Measurements from ENCODE around the gene SYNGAP1.

DNA sequence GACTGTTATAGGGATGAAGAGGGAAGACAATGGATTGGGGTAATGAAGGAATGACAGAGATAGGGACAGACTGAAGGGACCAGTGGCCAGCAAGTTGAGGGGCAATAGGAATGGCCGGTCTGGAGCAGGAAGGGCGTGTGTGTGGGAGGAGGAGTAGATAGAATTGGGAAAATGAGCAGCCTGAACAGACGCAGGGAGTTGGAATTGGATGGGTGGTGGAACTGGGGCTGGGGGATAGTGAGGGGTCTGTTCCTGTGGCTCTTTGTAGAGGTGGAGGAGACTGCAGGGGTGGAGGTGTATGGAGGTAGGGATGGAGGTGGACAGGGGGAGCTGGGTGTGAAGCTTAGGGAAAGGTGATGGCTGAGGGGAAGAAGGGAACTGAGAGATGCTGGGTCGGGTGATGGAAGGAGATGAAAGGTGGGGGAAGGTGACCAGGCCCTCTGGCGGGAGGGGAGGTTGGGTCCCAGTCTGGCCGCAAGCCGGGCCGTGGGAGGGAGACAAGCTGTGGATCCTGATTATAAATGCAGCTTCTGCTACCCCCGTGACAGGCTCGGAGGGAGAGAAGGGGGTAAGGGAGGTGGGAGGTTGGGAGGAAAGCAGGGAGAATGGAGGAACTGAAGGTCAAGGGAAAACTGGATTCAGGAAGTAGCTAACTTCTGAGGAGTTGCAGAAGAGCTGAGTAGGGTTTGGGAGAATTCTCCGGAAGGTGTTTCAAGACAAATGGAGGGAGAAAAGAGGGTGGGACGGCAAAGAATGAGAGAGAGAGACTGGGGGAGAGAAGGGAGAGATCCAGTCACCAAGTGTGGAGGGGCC, 5.2 kb downstream of the SYNGAP1 start:
- TF ChIP-seq, protein P1, sequence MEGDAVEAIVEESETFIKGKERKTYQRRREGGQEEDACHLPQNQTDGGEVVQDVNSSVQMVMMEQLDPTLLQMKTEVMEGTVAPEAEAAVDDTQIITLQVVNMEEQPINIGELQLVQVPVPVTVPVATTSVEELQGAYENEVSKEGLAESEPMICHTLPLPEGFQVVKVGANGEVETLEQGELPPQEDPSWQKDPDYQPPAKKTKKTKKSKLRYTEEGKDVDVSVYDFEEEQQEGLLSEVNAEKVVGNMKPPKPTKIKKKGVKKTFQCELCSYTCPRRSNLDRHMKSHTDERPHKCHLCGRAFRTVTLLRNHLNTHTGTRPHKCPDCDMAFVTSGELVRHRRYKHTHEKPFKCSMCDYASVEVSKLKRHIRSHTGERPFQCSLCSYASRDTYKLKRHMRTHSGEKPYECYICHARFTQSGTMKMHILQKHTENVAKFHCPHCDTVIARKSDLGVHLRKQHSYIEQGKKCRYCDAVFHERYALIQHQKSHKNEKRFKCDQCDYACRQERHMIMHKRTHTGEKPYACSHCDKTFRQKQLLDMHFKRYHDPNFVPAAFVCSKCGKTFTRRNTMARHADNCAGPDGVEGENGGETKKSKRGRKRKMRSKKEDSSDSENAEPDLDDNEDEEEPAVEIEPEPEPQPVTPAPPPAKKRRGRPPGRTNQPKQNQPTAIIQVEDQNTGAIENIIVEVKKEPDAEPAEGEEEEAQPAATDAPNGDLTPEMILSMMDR (conservative IDR thresholded peaks at IDR 0.05; ENCODE audit: low read depth, low read length), result no peak
- TF ChIP-seq POLR2A (IDR thresholded peaks at IDR 0.05; ENCODE audit: low read depth, low read length) (no peak), MXI1 (IDR thresholded peaks at IDR 0.05; ENCODE audit: borderline replicate concordance, low read depth, low read length) (no peak), BHLHE40 (IDR thresholded peaks at IDR 0.05; ENCODE audit: low read depth, low read length) (no peak), MAFK (IDR thresholded peaks at IDR 0.05; ENCODE audit: low read depth, low read length) (no peak), RCOR1 (IDR thresholded peaks at IDR 0.05; ENCODE audit: insufficient replicate concordance, low read length) (no peak), NFE2L2 (IDR thresholded peaks at IDR 0.05; ENCODE audit: low read depth, low read length) (no peak), FOS (IDR thresholded peaks at IDR 0.05; ENCODE audit: low read depth, low read length) (no peak)
- TF ChIP-seq, protein P2, sequence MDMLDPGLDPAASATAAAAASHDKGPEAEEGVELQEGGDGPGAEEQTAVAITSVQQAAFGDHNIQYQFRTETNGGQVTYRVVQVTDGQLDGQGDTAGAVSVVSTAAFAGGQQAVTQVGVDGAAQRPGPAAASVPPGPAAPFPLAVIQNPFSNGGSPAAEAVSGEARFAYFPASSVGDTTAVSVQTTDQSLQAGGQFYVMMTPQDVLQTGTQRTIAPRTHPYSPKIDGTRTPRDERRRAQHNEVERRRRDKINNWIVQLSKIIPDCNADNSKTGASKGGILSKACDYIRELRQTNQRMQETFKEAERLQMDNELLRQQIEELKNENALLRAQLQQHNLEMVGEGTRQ (IDR thresholded peaks at IDR 0.05; ENCODE audit: low read depth, low read length), result no peak
- TF ChIP-seq, protein P3, sequence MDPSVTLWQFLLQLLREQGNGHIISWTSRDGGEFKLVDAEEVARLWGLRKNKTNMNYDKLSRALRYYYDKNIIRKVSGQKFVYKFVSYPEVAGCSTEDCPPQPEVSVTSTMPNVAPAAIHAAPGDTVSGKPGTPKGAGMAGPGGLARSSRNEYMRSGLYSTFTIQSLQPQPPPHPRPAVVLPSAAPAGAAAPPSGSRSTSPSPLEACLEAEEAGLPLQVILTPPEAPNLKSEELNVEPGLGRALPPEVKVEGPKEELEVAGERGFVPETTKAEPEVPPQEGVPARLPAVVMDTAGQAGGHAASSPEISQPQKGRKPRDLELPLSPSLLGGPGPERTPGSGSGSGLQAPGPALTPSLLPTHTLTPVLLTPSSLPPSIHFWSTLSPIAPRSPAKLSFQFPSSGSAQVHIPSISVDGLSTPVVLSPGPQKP (IDR thresholded peaks at IDR 0.05; ENCODE audit: borderline replicate concordance, low read depth, low read length), result no peak
